HG03139 (cell line): ENCODE measurements around the gene MAP1S.

Source experiments
- ATAC-seq: cut with Tn5 transposase; IDR thresholded peaks from one replicate; pipeline ENCODE4 v1.9.1; 2021; ENCODE audit not compliant: unreplicated experiment

MAP1S gene

GRCh38 chr19:17737690-17738153 is 18.4 kb downstream of the MAP1S start:
- no peak for ATAC-seq

GRCh38 chr19:17739121-17739875 is 20.0 kb downstream of the MAP1S start:
- no peak for ATAC-seq

GRCh38 chr19:17741456-17741855 is 22.2 kb downstream of the MAP1S start:
- ATAC-seq: no peak

- ATAC-seq: no peak
These were observed 24.7 kb downstream of the MAP1S start for GRCh38 chr19:17743874-17744580.

GRCh38 chr19:17747205-17748098 is 28.2 kb downstream of the MAP1S start:
- ATAC-seq: peak; percentile 66

GRCh38 chr19:17748884-17749638 is 29.8 kb downstream of the MAP1S start:
- ATAC-seq: no peak

- ATAC-seq: no peak
These were observed 30.6 kb downstream of the MAP1S start for GRCh38 chr19:17749912-17750317.

- ATAC-seq: no peak
These were observed 32.0 kb downstream of the MAP1S start, which contains the start of gene FCHO1 for GRCh38 chr19:17751103-17751911. FCHO1 (plus strand) TSS chr19:17751477; CDS start chr19:17755165, 3,688 bp downstream.

- ATAC-seq: no peak
These were observed 32.6 kb downstream of the MAP1S start for GRCh38 chr19:17751912-17752273.

- ATAC-seq: no peak
These were observed 33.8 kb downstream of the MAP1S start for GRCh38 chr19:17752865-17753639.

GRCh38 chr19:17753976-17754375 is 34.7 kb downstream of the MAP1S start:
- no peak for ATAC-seq

- no peak for ATAC-seq
These were observed 35.6 kb downstream of the MAP1S start for GRCh38 chr19:17754634-17755442.

- no peak for ATAC-seq
These were observed 36.2 kb downstream of the MAP1S start for GRCh38 chr19:17755443-17755890.

- no peak for ATAC-seq
These were observed 36.8 kb downstream of the MAP1S start for GRCh38 chr19:17755977-17756670.

- no peak for ATAC-seq
These were observed 37.8 kb downstream of the MAP1S start for GRCh38 chr19:17757125-17757524.

GRCh38 chr19:17758515-17758914 is 39.2 kb downstream of the MAP1S start:
- no peak for ATAC-seq

- no peak for ATAC-seq
These were observed 41.9 kb downstream of the MAP1S start for GRCh38 chr19:17761148-17761547.
